GM12872 (cell line): ENCODE results near the gene VASN.

Experiments
- TF ChIP-seq, protein P1 (sequence below): IDR thresholded peaks from 3 replicates; pipeline ENCODE4 v1.5.1; 2011; ENCODE audit warnings: low read depth, mild to moderate bottlenecking, low read length, moderate library complexity; ENCODE audit not compliant: insufficient read depth

The VASN gene

DNA sequence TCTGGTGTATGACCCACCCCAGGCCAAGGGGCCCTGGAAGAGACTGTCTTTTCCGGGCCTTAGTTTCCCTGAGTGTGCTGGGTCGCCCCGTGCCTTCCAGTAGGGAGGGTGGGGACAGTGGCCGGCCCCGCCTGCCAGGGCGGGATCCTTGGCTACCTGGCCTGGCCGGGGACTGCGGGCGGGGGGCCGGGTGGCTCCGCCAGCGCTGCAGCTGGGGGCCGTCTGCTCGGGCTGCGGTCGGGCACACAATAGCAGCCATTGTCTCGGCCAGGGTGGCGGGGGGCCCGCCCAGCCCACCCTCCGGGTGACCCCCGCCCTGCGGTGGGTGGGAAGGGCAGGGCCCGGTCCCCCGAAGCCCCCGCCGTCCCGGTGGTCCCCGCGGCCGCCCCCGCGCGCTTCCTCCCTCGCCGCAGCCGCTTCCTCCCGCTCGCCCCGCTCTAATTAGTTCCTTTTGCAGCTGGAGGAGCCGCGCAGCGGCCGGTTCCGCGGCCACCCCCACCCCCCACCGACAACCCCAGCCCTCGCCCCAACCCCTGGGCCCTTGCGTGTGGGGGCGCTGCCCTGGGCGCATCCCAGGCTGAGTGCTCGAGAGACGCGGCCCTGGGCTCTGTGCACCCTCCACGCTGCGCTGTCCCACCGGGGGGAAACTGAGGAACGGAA lies 44.1 kb upstream of the VASN start:
- TF ChIP-seq, protein P1, sequence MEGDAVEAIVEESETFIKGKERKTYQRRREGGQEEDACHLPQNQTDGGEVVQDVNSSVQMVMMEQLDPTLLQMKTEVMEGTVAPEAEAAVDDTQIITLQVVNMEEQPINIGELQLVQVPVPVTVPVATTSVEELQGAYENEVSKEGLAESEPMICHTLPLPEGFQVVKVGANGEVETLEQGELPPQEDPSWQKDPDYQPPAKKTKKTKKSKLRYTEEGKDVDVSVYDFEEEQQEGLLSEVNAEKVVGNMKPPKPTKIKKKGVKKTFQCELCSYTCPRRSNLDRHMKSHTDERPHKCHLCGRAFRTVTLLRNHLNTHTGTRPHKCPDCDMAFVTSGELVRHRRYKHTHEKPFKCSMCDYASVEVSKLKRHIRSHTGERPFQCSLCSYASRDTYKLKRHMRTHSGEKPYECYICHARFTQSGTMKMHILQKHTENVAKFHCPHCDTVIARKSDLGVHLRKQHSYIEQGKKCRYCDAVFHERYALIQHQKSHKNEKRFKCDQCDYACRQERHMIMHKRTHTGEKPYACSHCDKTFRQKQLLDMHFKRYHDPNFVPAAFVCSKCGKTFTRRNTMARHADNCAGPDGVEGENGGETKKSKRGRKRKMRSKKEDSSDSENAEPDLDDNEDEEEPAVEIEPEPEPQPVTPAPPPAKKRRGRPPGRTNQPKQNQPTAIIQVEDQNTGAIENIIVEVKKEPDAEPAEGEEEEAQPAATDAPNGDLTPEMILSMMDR: no peak

DNA sequence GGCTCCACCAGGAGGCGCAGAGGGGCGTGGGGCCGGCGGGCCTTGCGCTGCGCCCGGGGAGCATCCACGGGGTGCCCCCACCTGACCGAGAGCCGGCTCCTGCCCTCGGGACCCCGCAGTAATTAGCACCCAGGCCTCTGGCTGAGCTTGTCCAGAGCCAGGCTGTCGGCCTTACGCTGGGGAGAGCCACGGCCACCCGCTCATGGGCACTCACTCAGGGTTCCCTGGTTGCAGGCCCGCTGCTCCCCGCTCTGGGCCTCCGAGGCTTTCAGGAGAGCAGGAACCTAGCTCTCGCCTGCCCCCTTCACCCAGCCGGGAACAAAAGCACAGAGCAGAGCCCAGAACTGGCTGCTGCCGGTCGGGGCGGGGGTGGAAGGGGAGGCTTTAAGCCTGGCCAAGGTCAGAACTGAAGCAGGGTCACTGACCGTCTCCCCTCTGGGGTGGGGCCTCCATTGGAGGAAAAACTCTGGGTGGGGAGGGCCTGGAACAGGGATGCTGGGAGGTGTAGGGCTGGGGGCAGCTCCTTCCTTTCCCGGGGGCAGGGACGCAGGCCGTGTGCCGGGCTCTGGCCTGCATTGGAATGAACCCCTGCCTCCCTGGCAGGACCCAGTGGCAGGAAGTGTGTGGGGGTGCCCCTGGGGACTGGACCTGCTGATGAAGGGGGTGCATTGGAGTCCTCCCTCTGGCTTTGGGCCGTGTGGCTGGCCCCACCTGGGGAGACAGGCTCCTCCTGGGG lies 43.4 kb upstream of the VASN start:
- TF ChIP-seq, protein P1: peak; percentile 55

DNA sequence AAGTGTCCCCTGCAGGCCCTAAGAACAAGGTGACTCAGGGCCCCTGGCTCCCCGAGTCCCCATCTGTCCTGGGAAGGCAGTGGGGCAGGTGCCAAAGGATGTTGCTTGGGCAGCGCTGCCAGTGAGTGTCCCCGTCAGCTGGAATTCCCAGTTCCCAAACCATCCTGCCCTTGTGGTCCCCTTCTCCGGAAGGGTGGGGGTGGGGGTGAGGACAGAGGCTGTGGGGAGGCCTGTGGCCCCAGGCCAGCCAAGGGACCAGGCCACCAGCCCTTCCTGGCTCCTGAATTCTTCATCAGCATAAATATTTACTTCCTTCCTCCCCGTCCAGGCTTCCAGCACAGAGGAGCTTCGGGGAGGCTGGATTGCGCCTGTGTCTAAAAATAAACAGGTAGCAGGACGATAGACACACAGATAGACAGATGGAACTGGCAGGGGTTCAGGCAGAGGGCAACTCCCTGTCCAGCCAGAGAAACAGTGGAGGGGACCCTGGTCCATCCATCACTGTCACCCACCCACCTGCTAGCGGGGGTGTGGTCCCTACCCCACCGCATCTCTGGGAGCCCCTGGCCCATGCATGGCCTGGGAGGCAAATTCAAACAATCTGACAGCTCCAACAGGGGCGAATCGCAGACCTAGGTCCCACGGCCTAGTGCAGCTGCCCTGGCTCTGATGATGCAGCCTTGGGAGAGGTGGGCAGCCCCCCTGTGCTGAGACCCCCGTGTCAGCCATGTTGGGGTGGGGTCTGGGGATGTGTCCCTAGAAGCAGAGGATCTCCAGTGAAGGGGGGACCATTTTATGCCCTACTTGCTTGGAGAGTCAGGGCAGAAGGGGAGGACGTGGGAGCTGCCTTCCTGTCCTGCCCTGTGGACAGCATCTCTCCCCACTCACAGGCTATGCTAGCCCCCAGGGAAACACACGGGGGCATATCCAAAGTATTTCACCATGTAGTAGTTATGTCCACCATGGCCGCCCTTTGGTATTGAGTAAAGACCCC lies 42.6 kb upstream of the VASN start:
- TF ChIP-seq, protein P1: no peak

DNA sequence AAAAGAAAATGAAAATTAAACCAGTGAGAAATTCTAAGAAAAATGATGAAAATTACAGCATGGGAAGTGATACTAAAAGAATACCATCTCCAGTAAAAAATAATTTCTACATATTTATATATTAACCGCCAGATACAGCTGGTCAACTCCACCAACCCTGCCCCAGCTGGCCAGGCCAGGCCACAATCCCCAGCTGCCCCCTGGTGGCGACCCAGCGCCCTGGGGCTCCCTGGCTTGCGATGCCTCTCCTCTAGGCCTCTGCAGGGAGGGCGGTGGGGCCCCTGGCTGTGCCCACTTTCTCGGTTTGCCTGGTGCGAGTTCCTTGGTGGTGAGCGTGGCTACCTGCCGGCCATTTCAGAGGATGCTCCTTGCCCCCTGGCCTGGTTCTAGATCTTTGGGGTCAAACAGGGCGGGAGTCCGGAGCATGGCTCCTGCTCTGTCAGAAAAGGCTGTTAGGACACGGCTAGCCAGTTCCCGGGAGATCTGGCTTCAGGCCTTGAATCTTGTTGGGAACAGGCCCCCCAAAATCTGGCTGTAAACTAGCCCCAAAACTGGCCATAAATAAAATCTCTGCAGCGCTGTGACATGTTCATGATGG lies 41.3 kb upstream of the VASN start:
- TF ChIP-seq, protein P1: peak; percentile 90

DNA sequence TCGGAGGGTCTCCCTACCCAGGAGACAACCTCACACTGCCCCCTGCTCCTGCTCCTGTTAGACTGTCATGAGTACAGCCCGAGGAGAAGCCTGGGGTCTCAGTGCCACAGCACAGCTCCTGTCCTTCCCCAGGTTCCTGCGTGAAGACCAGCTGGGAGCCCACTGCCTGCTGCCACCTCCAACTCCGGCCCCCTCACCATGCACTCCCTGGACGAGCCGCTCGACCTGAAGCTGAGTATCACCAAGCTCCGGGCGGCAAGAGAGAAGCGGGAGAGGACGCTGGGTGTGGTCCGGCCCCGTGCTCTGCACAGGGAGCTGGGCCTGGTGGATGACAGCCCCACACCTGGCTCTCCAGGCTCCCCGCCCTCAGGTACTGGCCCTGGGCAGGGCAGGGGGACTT lies 39.6 kb upstream of the VASN start:
- TF ChIP-seq, protein P1: no peak

DNA sequence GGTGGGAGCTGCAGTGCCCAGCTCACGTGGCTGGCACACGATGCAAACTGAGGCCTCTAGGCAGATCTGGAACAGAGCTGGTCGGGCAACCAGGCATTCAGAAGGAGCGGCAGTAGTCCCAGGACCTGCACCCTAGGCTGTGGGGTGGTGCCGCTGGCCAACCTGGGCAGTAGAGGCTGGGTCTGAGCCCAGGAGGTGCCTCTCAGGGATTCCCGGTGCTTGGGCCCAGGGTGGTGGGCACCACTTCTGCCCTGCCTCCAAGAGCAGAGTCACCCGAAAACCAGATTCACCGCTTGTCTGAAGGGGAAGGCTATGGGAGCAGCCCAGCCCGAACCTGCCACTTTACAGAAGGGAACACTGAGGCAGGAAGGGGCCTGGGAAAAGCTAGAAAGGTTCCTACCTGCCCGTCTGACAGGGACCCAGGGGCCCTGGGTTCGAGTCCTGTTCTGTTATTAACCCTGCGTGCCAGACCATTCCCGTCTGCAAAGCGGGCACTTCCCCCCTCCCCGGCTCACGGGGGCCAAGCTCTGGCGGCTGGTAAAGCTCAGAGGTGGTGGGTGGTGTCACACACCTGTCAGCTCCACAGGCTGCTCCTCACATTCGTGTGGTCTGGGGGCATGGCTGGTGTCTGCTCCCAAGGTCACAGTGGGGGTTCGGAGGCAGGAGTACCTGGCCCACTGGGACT lies 38.9 kb upstream of the VASN start:
- TF ChIP-seq, protein P1: no peak
